ENCODE data around the gene TIMM9.

- TF ChIP-seq POLR2A (IDR thresholded peaks at IDR 0.05) = no peak
- TF ChIP-seq, protein P1, sequence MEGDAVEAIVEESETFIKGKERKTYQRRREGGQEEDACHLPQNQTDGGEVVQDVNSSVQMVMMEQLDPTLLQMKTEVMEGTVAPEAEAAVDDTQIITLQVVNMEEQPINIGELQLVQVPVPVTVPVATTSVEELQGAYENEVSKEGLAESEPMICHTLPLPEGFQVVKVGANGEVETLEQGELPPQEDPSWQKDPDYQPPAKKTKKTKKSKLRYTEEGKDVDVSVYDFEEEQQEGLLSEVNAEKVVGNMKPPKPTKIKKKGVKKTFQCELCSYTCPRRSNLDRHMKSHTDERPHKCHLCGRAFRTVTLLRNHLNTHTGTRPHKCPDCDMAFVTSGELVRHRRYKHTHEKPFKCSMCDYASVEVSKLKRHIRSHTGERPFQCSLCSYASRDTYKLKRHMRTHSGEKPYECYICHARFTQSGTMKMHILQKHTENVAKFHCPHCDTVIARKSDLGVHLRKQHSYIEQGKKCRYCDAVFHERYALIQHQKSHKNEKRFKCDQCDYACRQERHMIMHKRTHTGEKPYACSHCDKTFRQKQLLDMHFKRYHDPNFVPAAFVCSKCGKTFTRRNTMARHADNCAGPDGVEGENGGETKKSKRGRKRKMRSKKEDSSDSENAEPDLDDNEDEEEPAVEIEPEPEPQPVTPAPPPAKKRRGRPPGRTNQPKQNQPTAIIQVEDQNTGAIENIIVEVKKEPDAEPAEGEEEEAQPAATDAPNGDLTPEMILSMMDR (IDR thresholded peaks at IDR 0.05) = no peak
Measured at GRCh38 chr14:58455593-58456265, 28.4 kb upstream of the TIMM9 start.

Measured in uterus (tissue), 2 donors.